RPMI7951 (cell line): Measurements from ENCODE around the gene RBMS3. TPM values are rescaled to one million over a fixed set of nuclear protein-coding genes. Genes with fewer than 3 reads are reported as not detected.

ENCODE experiments used
- DNase-seq: peaks from one replicate; pipeline ENCODE4 v3.0.0-alpha.2; 2012; ENCODE audit warnings: low read depth
- total RNA-seq: library from RNA; depleted of rRNA; stranded (reverse); fragments of >200 nt; shearing (Covaris generic); gene quantifications from 2 replicates; pipeline ENCODE4 v1.2.3, GENCODE V29; 2014

Gene RBMS3
- total RNA-seq, 1 experiment from 2014 or later = 22.8 TPM

- no peak for DNase-seq
Observed at GRCh38 chr3:29887451-29887850, 606.6 kb downstream of the RBMS3 start.

GRCh38 chr3:29889215-29889614, 608.3 kb downstream of the RBMS3 start:
- no peak for DNase-seq

- no peak for DNase-seq
Observed at GRCh38 chr3:29890801-29891200, 609.9 kb downstream of the RBMS3 start.

DNA sequence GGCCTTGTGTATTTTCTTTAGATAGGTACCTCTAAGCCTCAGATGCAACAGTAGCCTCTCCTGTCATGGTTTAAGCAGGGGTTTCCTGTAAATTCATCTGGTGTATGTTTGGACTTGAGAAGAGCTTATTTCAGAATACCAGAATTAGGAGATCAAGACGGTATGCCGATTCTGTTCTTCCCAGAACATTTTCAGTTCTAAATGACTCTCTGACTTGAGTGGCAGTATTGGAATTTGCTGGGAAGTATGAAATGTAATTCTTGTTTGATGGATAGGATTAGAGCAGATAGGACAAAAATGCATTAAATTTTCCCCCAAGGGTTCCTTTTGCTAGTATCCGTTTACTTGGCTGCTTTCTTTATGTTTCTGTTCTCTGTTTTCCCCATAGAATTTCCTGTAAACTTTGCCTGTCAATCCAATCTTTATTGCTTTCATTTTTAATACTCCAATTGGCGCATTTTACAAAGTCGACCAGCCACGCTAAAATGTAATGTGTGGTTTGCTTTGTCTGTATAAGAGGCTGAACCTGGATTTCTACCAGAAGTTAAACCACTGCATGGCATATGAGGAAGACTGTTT, 612.2 kb downstream of the RBMS3 start:
- DNase-seq = no peak

GRCh38 chr3:29896856-29897255, 616.0 kb downstream of the RBMS3 start:
- DNase-seq = no peak

DNA sequence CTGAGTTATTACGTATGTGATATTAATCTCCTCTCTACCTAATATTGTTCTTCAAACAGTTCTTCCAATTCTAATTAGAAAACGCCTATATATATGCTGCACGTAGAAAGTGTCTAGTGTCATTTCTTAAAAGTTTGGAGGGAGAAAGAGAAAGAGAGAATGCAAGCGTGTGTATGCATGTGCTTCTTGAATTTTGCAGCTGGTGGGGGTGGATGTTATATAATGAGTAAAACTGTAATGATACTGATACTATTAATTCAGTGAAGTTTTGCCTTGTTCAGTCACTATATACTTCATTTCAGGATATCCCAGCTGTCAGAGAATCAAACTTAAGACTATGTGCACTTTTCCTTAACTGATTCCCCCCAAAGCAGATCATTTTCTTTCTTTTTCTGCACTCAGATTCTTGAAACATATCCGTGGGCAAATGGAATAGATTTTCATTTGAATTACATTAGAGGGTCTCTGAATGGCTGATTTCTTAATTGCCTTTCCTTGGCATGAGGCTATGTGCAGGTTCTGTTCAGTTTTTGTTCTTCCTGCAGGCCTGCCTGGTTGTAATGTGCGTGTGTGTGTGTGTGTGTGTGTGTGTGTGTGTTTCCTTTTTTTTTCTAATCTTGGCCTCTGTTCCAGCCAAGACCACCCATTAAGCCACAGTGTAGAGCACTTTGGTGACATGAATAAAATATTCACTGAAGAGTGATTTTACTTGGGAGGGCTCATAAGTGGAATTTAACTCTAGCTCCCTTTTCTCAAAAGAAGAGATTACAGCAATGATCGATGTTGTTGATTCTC, 617.5 kb downstream of the RBMS3 start:
- DNase-seq = no peak

- no peak for DNase-seq
Observed at GRCh38 chr3:29899021-29899420, 618.1 kb downstream of the RBMS3 start.

DNA sequence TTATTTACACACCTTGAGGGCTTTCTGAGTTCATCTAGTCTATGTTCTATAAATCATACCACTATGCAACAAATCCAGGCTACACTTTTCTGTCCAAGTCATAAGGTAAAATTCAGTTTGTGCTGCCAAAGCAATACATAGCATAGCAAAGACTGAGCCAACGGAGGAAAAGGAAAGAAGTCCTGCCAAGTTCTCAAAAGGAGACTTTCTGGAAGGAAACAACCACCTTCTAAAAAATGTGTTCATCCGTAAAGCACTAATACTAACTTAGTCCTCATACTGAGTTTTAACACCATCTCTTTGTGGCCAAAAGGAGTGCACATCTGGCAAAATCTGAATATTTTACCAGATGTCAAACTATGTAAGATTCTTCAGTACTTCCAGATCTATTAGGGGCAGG, 620.2 kb downstream of the RBMS3 start:
- no peak for DNase-seq

GRCh38 chr3:29903600-29903999, 622.7 kb downstream of the RBMS3 start:
- DNase-seq = no peak

DNA sequence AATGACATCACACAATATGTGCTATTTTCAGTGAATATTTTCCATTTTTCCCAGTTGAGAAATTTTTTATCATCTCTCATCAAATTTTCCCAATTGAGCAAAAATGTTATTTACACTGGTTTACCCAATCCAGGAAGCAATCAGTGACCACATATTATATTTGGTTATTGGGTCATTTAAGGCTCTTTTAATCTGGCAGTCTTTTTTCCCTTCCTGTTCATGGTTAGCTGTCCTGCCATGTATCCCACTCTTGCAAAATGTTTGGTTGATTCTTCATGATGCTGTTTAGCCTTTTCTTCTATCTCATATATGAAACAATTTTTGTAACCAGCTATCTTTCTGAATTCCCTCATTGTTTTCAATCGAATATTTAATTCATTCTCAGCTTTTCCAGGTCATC, 626.0 kb downstream of the RBMS3 start:
- no peak for DNase-seq

DNA sequence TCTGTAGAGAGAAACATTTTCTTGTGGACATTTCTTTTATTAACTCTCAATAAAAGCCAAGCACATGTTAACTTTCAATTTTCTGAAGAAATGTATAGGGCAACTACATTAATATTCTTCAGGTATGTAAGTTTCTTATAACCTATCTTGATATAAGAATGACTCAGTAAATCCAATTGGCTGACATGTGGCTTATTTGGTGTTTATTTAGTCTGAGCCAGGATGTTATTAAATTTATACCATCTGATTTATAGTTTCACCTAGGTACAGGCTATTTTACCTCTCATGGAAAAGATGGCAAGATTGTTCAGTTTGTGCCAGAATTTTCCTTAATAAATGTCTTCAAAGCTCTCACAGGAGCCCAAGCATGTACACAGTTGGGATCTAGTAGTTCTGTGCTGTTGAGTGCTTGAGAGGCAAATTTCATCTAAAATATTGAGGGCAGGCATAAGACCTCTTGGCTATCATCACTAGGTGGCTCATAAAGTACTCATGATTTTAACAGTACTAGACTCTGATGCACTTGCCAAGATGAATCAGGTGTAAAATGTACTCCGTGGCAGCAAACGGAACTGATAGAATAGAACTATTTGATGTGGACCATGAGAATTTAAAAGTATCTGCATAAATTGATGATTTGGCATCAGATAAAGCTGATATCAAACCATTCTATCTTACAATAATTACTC, 631.9 kb downstream of the RBMS3 start:
- DNase-seq = no peak

GRCh38 chr3:29914861-29915524, 634.1 kb downstream of the RBMS3 start:
- peak; percentile 71 for DNase-seq

DNA sequence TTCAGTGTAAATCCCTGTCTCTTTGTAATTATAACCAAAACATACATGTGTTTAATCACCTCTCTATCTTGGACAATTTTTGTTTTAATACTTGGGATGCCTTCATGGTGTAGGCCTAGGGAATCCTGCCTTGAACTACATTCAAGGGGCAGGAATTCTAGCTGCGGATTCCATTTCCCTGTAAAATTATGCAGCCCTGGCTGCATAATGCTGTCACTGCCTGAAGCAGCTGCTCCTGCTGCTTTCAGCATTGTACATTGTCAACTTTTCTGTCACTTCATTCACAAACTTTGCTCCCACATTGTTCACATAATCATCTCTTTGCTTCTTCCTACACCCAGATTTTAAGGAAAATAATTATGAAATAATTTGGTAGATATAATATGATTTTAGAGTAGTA, 638.7 kb downstream of the RBMS3 start:
- DNase-seq = no peak

- peak; percentile 95 for DNase-seq
Observed at GRCh38 chr3:29922992-29923746, 642.3 kb downstream of the RBMS3 start.

DNA sequence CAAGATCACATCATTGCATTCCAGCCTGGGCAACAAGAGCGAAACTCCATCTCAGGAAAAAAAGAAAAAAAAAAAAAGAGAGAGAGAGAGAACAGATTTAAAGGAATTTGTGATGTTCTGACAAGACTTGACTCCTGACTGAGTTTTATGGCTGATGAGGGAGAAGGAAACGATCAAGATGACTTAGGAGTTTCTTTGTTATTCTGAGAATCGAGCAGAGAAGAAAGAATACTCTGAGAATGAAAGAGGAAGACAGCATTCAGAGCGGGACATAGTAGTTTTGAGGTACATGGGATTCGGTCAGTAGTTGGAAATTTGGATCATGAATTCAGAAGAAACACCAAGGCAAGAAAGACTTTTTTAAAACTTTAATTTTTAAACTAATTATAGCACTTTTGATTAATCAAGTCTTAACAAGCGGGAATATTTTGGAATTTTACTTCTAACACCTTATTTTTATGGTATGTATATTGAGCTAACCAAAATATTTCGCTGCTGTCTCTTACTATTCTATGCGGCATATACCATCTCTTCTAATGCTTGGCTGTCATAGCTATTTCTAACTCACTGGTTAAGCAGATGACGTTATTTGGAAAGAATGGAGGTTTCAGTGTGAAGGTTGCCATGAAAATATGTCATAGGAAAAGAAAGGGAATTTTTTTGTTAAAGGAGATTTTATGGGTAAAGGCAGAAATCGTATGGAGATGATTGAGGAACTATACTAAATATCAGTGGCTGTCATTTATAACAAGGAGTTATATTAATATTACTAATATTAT, 644.1 kb downstream of the RBMS3 start:
- DNase-seq = no peak

DNA sequence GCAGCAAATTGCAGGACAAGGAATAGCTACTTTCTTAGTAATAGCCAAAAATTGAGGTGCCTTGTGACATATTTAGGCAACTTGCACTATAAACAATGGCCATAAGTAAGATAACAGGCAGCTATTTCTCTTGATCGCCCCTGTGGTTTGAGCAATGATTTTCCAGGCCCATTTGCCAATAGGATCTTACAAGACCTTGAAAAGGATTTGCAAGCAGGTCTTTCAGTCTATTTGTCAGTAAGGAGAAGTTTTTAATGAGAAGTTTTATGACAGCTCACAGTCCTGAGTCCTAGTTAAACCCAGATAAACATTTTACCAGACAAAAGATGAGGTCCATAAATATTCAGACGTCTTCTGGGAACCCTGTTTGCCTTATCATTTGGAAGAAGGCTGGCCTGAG, 645.5 kb downstream of the RBMS3 start:
- DNase-seq = no peak

- DNase-seq = no peak
Observed at GRCh38 chr3:29932696-29933325, 651.9 kb downstream of the RBMS3 start.

DNA sequence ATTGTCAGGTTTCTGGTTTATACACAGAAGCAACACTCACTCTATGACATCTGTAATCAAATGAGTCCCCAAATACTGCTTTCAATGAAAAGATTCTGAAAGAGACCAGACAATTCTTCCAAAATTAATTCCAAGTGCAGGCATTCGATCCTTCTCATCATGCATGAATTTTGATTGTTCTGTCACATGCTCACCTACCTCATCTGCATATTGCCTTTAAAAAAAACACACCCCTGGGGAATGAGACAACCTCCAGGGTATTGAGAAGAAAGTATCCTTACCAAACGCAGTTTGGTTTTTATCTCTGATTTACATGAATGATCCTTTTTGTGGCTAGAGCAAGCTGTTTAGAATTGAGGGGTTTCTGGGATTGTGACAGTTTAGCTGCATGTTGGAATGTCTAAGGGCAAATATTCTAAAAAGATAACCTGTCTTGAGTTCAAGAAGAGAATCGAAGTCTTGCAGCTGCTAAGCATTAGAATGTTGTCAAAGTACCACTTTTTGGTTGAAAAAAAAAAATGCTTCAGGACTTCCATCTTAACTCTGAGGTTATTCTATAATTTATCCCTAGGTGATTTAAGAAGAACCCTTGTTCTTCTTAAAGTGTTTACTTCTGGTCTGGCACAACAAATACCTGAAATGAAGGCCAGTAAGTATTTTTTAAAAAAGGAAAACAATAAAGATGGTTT, 653.1 kb downstream of the RBMS3 start:
- no peak for DNase-seq

DNA sequence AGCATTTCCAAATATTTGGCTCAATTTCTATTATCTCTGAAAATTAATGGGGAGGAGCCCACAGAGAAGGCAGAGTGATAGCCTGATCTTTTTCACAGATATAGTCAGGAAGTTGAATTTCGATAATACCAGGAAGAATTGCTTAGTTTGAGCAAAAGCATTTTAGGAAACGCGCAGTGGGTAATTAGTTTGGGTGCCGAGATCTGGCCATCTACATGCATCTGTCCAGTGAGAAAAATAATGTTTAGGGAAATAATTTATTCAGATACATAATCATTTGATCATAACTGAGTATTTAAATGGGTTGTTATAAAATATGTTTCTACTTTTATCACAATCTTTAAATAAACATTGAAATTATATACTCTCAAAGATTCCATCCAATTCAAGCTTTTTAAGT, 653.9 kb downstream of the RBMS3 start:
- no peak for DNase-seq

- DNase-seq = no peak
Observed at GRCh38 chr3:29936054-29936453, 655.2 kb downstream of the RBMS3 start.
